Erythroblast (primary cell): ENCODE results near the gene CLCNKB.

ENCODE experiments used
- DNase-seq, 2 experiments: peaks; one replicate each; lab custom pipeline; 2025; lab: John Stamatoyannopoulos, UW
- GATA1 ChIP-seq: IDR thresholded peaks from 2 replicates; pipeline ENCODE4 v1.6.1; 2011; ENCODE audit warnings: low read depth, mild to moderate bottlenecking, control low read depth, low read length, moderate library complexity
- POLR2A ChIP-seq: IDR thresholded peaks from 2 replicates; pipeline ENCODE4 v1.6.1; 2011; ENCODE audit warnings: mild to moderate bottlenecking, low read length

CLCNKB gene

GRCh38 chr1:16010837-16011236, 32.7 kb upstream of the CLCNKB start:
- TF ChIP-seq POLR2A (no peak), GATA1 (no peak)
- DNase-seq, result no peak

GRCh38 chr1:16011936-16012589, 31.5 kb upstream of the CLCNKB start:
- DNase-seq, result no peak
- TF ChIP-seq POLR2A, result no peak
- TF ChIP-seq GATA1, result no peak

- DNase-seq, result peak; percentile 36 to 40
- TF ChIP-seq GATA1 (no peak), POLR2A (no peak)
Observed at GRCh38 chr1:16012590-16013219, 30.9 kb upstream of the CLCNKB start.

- DNase-seq, result peak; percentile 18 to 31
- TF ChIP-seq GATA1 (no peak), POLR2A (no peak)
Observed at GRCh38 chr1:16013220-16013907, 30.2 kb upstream of the CLCNKB start.

- TF ChIP-seq POLR2A (no peak), GATA1 (no peak)
Observed at GRCh38 chr1:16013908-16014258, 29.7 kb upstream of the CLCNKB start.

DNA sequence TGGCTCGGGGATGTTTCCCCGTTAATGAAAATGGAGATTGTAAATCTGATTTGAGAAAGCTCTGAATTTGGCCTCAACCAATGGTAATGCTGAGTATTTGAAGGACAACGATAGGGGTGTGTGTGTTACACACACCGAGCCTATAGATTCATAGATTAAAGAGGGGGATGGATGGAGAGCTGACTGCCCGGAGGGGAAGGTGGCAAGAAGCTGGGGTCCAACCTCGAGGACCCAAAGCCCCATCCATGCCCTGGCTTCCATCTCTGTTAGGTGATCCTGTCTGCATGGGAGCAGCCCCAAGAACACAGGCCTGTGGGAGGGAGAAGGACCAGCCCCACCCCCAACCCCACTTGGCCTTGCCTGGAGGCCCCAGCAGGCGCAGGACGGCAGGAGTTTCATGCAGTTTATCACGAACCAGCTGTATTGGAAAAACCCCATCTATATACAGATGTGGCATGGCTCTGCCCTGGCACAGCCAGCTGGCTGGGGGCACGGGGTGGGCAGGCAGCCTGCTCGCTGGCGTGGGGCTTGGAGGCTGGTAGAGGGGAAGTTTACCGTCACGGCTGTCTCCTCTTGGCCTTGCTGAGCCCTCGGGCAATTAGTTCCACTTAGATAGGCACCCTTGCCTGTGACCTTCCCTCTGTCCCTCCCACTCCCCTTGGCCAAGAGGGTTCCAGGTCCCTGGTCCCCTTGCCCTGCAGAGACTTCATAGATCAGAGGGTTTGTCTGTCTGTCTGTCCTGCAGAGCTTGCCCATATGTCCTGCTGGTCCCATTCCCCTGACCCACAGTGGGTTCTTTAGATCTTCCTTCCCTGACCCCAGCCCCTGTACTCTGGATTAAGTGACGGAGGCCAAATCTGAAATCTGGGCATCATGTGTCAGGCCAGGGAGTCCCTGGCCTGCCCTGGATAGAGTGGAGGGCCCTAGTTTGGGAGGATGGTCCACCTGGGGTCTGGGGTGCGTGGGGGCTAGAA, 28.8 kb upstream of the CLCNKB start:
- TF ChIP-seq POLR2A (no peak), GATA1 (no peak)
- no peak for DNase-seq

More at GRCh38 chr1:16013908-16014258, 29.7 kb upstream of the CLCNKB start:
- DNase-seq, result no peak

DNA sequence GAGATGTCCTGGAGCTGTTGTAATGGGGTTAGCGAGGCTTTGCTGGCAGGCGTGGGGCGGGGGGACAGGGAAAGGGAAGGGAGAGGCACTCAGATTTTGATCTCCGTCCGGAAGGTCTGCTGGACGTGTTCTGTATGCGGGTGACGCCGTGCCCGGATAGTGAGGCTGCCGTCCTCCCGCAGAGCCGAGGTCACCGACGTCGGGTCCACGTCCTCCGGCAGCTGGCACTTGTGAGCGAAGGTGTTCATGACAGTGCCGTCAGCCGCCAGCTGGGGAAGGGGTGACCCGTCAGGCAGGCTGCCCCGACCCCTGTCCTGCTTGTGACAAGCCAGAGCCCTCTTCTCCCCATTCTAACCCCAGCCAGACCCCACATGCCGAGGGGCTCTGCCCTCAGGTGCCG, 28.1 kb upstream of the CLCNKB start:
- no peak for DNase-seq
- TF ChIP-seq POLR2A (no peak), GATA1 (no peak)

GRCh38 chr1:16015960-16016901, 27.4 kb upstream of the CLCNKB start:
- no peak for TF ChIP-seq POLR2A
- no peak for TF ChIP-seq GATA1
- DNase-seq, result no peak

GRCh38 chr1:16017076-16017460, 26.5 kb upstream of the CLCNKB start:
- DNase-seq, result no peak
- TF ChIP-seq POLR2A (no peak), GATA1 (no peak)

DNA sequence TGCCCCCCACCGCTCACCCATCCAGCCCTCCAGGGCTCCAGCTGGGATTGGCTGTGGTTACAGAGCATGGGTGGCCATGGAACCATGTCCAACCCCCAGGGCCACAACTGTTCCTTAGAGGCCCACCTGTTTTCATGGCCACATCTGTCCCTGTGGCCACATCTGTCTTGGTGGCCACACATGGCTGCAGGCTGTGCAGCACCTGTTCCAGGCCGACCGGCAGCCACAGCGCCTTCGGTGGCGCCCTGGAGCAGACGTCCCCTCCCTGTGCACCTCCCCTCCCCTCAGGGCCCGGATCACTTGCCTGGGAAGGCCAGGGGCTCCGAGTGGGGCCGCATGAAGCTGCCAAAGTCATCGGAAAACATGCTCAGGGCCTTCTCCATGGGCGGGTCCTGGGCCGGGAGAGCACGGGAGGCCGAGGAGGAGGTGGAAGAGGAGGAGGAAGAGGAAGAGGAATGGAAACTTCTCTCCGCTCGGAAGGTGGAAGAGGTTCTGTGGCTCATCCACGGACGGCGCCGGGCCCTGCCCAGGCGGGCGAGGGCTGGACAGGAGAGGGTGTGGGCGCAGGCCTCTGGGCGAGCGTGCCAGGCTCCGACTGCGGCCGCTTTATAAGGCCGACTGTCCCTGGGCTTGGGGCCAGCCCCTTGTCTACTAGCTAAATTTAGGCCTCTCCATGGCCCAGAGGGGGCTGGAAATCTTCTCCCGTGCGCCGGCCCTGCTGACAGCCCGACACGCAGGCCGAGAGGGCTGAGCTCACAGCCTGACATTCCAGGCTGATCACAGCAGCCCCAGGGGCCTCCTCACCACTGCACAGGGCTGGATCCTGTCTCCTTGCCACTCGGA, 25.9 kb upstream of the CLCNKB start, which contains the start of gene HSPB7:
TSS of gene HSPB7 (minus strand) at position 583 of the 843 bp plus-strand sequence. CDS start at position 503, 80 bp downstream.
- TF ChIP-seq POLR2A (no peak), GATA1 (no peak)
- DNase-seq, result no peak

DNA sequence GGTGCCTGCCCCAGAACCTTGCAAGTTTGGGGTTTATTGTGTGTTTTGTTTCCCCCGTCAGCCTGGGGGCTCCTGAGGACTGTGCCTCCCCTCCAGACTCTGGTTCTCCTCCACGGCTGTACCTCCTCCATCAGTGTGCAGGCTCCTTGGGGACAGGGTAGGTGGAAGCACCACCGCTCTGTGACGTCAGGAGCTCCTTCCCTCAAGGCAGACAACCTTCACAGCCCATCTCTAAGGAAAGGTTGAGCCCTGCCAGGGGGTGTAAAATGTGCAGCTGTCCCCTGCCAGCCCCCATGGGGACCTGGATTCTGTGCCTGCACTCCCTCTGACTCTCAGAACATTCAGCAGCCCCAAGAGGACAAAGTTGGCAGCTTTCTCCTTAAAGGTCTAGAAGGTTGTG, 25.3 kb upstream of the CLCNKB start:
- no peak for TF ChIP-seq POLR2A

More for the DNA sequence above, 25.3 kb upstream of the CLCNKB start:
- DNase-seq, result no peak
